Mesothelial cell of epicardium (in vitro differentiated cells): ENCODE results near the gene GLT1D1. TPM values are rescaled to one million over a fixed set of nuclear protein-coding genes. Genes with fewer than 3 reads are reported as not detected.

Experiments
- DNase-seq, 2 experiments: peaks; one replicate each; pipeline ENCODE4 v3.0.0; 2021; ENCODE audit warnings: low spot score in 2 of 2; ENCODE audit not compliant: unreplicated experiment in 2 of 2
- H3K27ac Mint-ChIP-seq: 2 replicates; pipeline ENCODE4 v1.8.0; 2021; ENCODE audit warnings: mixed read lengths
- H3K27me3 Mint-ChIP-seq: 2 replicates; pipeline ENCODE4 v1.8.0; 2021; ENCODE audit warnings: low read depth, mixed read lengths
- H3K36me3 Mint-ChIP-seq: 2 replicates; pipeline ENCODE4 v1.8.0; 2021; ENCODE audit warnings: mixed read lengths
- H3K4me1 Mint-ChIP-seq: 2 replicates; pipeline ENCODE4 v1.8.0; 2021; ENCODE audit warnings: mixed read lengths
- H3K4me3 Mint-ChIP-seq: 2 replicates; pipeline ENCODE4 v1.8.0; 2021; ENCODE audit warnings: mild to moderate bottlenecking, moderate library complexity, mixed read lengths
- H3K9me3 Mint-ChIP-seq: 2 replicates; pipeline ENCODE4 v1.8.0; 2021; ENCODE audit warnings: mixed read lengths
- total RNA-seq: library from RNA; stranded (reverse); gene quantifications from 3 replicates; pipeline ENCODE4 v1.2.1, GENCODE V29; 2021
- TF ChIP-seq, protein P1 (sequence below): fragments of 200-600 bp; sonication (generic); IDR thresholded peaks from one replicate; pipeline ENCODE4 v1.5.0; 2021; ENCODE audit warnings: antibody characterized with exemption; ENCODE audit not compliant: unreplicated experiment

The GLT1D1 gene
- total RNA-seq, 1 donor from 2014 or later: 1.3 TPM

GRCh38 chr12:128932521-128932920, 79.2 kb downstream of the GLT1D1 start:
- H3K9me3 Mint-ChIP-seq: no peaks in the 10 kb centered on the region

GRCh38 chr12:128933039-128933438, 79.8 kb downstream of the GLT1D1 start:
- Mint-ChIP-seq H3K4me3 (no peak overlapping the region), H3K27ac (no peak overlapping the region), H3K9me3 (no peaks in the 10 kb centered on the region), H3K4me1 (no peaks in the 10 kb centered on the region), H3K36me3 (no peaks in the 10 kb centered on the region), H3K27me3 (peaks cover 14% of the 10 kb centered on the region)
- TF ChIP-seq, protein P1, sequence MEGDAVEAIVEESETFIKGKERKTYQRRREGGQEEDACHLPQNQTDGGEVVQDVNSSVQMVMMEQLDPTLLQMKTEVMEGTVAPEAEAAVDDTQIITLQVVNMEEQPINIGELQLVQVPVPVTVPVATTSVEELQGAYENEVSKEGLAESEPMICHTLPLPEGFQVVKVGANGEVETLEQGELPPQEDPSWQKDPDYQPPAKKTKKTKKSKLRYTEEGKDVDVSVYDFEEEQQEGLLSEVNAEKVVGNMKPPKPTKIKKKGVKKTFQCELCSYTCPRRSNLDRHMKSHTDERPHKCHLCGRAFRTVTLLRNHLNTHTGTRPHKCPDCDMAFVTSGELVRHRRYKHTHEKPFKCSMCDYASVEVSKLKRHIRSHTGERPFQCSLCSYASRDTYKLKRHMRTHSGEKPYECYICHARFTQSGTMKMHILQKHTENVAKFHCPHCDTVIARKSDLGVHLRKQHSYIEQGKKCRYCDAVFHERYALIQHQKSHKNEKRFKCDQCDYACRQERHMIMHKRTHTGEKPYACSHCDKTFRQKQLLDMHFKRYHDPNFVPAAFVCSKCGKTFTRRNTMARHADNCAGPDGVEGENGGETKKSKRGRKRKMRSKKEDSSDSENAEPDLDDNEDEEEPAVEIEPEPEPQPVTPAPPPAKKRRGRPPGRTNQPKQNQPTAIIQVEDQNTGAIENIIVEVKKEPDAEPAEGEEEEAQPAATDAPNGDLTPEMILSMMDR: no peak
- no peak for DNase-seq

More at GRCh38 chr12:128932521-128932920, 79.2 kb downstream of the GLT1D1 start:
- Mint-ChIP-seq H3K4me1 (no peaks in the 10 kb centered on the region), H3K36me3 (no peaks in the 10 kb centered on the region), H3K4me3 (no peak overlapping the region), H3K27ac (no peak overlapping the region), H3K27me3 (peaks cover 11% of the 10 kb centered on the region)
- DNase-seq: no peak
- TF ChIP-seq, protein P1: no peak

GRCh38 chr12:128933926-128934325, 80.6 kb downstream of the GLT1D1 start:
- Mint-ChIP-seq H3K36me3 (no peaks in the 10 kb centered on the region), H3K27me3 (peaks cover 14% of the 10 kb centered on the region), H3K27ac (no peak overlapping the region), H3K4me1 (no peaks in the 10 kb centered on the region), H3K4me3 (no peak overlapping the region), H3K9me3 (no peaks in the 10 kb centered on the region)
- DNase-seq: no peak
- TF ChIP-seq, protein P1: no peak

DNA sequence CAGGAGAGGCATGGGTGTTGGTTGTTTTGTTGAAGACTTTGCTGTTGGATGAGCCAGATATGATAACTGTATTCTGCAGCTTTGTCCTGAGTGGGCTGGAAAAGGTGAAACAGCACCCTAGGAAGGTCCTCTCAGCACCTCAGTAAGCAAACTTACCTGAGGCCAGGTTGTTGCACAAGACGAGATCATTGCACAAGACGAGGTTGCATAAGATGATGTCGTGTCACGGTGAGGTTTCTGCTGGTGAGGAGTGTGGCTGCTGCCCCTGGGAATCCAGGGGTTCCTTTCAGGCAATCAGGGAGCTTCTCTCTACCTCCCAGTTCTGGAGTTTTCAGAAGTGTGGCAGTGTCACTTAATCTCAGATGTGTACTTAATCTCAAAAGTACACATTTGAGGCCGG, 85.6 kb downstream of the GLT1D1 start:
- no peak overlapping the region for H3K4me3 Mint-ChIP-seq
- H3K4me1 Mint-ChIP-seq: no peaks in the 10 kb centered on the region
- peaks cover 12% of the 10 kb centered on the region for H3K27me3 Mint-ChIP-seq
- no peak for DNase-seq
- no peak overlapping the region for H3K27ac Mint-ChIP-seq
- H3K9me3 Mint-ChIP-seq: no peaks in the 10 kb centered on the region
- TF ChIP-seq, protein P1: no peak
- no peaks in the 10 kb centered on the region for H3K36me3 Mint-ChIP-seq

DNA sequence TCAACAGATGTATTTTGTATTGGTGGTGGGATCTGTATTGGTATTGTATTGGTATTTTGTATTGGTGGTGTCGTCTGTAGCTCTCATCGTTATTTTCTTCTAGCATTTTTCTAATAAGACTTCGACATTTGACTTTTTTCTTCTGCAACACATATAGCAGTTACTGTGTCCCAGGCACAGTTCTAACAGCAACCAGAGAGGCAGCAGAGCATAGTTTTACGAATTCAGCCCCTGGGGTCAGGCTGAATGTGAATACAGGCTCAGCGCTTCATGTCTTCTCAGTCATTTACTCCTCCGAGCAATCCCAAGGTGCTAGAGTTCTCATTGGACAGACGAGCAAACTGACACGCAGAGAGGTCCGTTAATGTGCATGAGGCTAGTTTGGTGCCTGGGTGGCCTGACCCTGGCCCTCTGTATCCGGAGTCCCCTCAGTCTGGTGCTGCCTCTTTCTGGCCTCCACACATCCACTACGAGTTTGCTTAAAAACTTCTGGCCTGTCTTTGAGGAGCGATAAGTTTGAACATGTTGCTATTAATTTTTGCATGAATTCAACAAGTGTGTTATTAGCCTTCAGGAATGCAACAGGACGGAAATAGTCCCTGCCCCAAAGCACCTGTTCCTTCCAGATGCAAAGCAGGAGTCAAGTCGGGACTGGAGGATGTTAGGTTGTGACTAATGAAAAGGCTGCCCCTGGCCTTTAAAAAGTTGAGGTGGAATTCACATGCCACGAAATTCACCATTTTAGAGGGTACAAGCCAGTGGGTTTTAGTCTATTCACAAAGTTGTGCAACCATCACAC, 87.0 kb downstream of the GLT1D1 start:
- DNase-seq: no peak
- no peak overlapping the region for H3K27ac Mint-ChIP-seq
- no peaks in the 10 kb centered on the region for H3K4me1 Mint-ChIP-seq
- TF ChIP-seq, protein P1: no peak
- H3K27me3 Mint-ChIP-seq: peaks cover 12% of the 10 kb centered on the region
- H3K9me3 Mint-ChIP-seq: no peaks in the 10 kb centered on the region
- H3K4me3 Mint-ChIP-seq: no peak overlapping the region
- H3K36me3 Mint-ChIP-seq: no peaks in the 10 kb centered on the region
